Stimulated activated naive CD8-positive, alpha-beta T cell treated with anti-CD3 and anti-CD28 coated beads, Interleukin-15, Interleukin-2, amounts not matched to agents 100 ng/mL and 50 ng/mL, for 24 hours (primary cell): Measurements from ENCODE around the gene TMEM237.
A peak's percentile ranks its signal among the peaks of the same experiment; 100 is the strongest.

ENCODE experiments used
- H3K27ac Mint-ChIP-seq: one replicate; pipeline ENCODE4 v1.8.0; 2021; ENCODE audit warnings: mild to moderate bottlenecking, mixed read lengths
- H3K27me3 Mint-ChIP-seq: one replicate; pipeline ENCODE4 v1.8.0; 2021; ENCODE audit warnings: mixed read lengths
- H3K36me3 Mint-ChIP-seq: one replicate; pipeline ENCODE4 v1.8.0; 2021; ENCODE audit warnings: low read depth, mixed read lengths
- H3K4me1 Mint-ChIP-seq: one replicate; pipeline ENCODE4 v1.8.0; 2021; ENCODE audit warnings: low read depth, mixed read lengths
- H3K4me3 Mint-ChIP-seq: one replicate; pipeline ENCODE4 v1.8.0; 2021; ENCODE audit warnings: mild to moderate bottlenecking, mixed read lengths
- H3K9me3 Mint-ChIP-seq: one replicate; pipeline ENCODE4 v1.8.0; 2021; ENCODE audit warnings: mixed read lengths

TMEM237 gene

GRCh38 chr2:201621293-201621999 is 21.9 kb downstream of the TMEM237 start:
- Mint-ChIP-seq H3K4me3 (no peak overlapping the region), H3K27me3 (no peaks in the 10 kb centered on the region), H3K27ac (no peak overlapping the region), H3K4me1 (no peaks in the 10 kb centered on the region), H3K36me3 (peaks cover 3% of the 10 kb centered on the region), H3K9me3 (no peaks in the 10 kb centered on the region)

GRCh38 chr2:201618744-201619662 is 24.3 kb downstream of the TMEM237 start:
- no peaks in the 10 kb centered on the region for H3K27me3 Mint-ChIP-seq
- no peaks in the 10 kb centered on the region for H3K36me3 Mint-ChIP-seq
- H3K9me3 Mint-ChIP-seq: no peaks in the 10 kb centered on the region
- no peak overlapping the region for H3K4me3 Mint-ChIP-seq
- no peak overlapping the region for H3K27ac Mint-ChIP-seq
- no peaks in the 10 kb centered on the region for H3K4me1 Mint-ChIP-seq

GRCh38 chr2:201608021-201608420 is 35.3 kb downstream of the TMEM237 start:
- Mint-ChIP-seq H3K4me3 (no peak overlapping the region), H3K4me1 (no peaks in the 10 kb centered on the region), H3K27ac (no peak overlapping the region), H3K9me3 (peaks cover 7% of the 10 kb centered on the region), H3K36me3 (no peaks in the 10 kb centered on the region), H3K27me3 (peaks cover 18% of the 10 kb centered on the region)

DNA sequence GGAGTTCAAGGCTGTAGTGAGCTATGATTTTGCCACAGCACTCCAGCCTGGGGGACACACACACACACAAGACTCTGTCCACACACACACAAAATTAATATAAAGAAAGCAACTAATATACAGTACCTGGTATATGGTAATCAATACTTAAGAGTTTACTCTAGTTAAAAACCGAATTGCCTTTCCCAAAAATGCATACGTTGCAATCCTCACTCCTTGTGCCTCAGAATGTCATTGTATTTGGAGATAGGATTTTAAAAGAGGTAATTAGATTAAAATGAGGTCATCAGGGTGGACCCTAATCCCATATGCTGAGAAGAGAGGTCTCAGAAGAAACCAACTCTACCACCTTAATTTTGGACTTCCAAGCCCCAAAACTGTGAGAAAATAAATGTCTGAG is 35.7 kb downstream of the TMEM237 start:
- no peaks in the 10 kb centered on the region for H3K36me3 Mint-ChIP-seq
- no peak overlapping the region for H3K27ac Mint-ChIP-seq
- peaks cover 18% of the 10 kb centered on the region for H3K27me3 Mint-ChIP-seq

DNA sequence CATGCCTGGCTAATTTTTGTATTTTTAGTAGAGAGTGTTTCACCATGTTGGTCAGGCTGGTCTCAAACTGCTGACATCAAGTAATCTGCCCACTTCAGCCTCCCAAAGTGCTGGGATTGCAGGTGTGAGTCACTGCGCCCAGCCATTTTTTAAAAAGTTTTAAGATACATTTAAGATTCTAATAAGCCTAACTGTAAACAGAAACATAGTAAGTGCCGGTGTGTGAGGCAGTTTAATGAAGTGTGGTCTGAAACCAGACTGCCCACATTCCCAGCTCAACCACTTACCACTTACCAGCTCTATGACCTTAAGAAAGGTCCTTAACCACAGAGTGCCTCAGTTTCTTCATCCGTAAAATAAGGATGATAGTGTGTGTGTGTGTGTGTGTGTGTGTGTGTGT is 42.4 kb downstream of the TMEM237 start:
- H3K27me3 Mint-ChIP-seq: peaks cover 12% of the 10 kb centered on the region

More for the DNA sequence above, 35.7 kb downstream of the TMEM237 start:
- H3K9me3 Mint-ChIP-seq: peaks cover 7% of the 10 kb centered on the region
- no peak overlapping the region for H3K4me3 Mint-ChIP-seq
- no peaks in the 10 kb centered on the region for H3K4me1 Mint-ChIP-seq

GRCh38 chr2:201597397-201597796 is 45.9 kb downstream of the TMEM237 start:
- peaks cover 8% of the 10 kb centered on the region for H3K9me3 Mint-ChIP-seq
- H3K4me3 Mint-ChIP-seq: no peak overlapping the region
- H3K36me3 Mint-ChIP-seq: no peaks in the 10 kb centered on the region
- H3K27ac Mint-ChIP-seq: no peak overlapping the region
- no peaks in the 10 kb centered on the region for H3K4me1 Mint-ChIP-seq
- H3K27me3 Mint-ChIP-seq: peaks cover 3% of the 10 kb centered on the region

More for the DNA sequence above, 42.4 kb downstream of the TMEM237 start:
- Mint-ChIP-seq H3K36me3 (no peaks in the 10 kb centered on the region), H3K4me1 (no peaks in the 10 kb centered on the region), H3K9me3 (peaks cover 6% of the 10 kb centered on the region), H3K27ac (no peak overlapping the region), H3K4me3 (no peak overlapping the region)

GRCh38 chr2:201580486-201580885 is 62.8 kb downstream of the TMEM237 start:
- H3K9me3 Mint-ChIP-seq: no peaks in the 10 kb centered on the region

GRCh38 chr2:201579536-201579935 is 63.8 kb downstream of the TMEM237 start:
- peaks cover 12% of the 10 kb centered on the region for H3K27me3 Mint-ChIP-seq
- H3K36me3 Mint-ChIP-seq: no peaks in the 10 kb centered on the region
- H3K9me3 Mint-ChIP-seq: no peaks in the 10 kb centered on the region
- no peak overlapping the region for H3K4me3 Mint-ChIP-seq
- H3K4me1 Mint-ChIP-seq: peaks cover 4% of the 10 kb centered on the region
- no peak overlapping the region for H3K27ac Mint-ChIP-seq

More at GRCh38 chr2:201580486-201580885, 62.8 kb downstream of the TMEM237 start:
- no peak overlapping the region for H3K4me3 Mint-ChIP-seq
- no peaks in the 10 kb centered on the region for H3K36me3 Mint-ChIP-seq
- H3K27me3 Mint-ChIP-seq: peaks cover 16% of the 10 kb centered on the region
- H3K27ac Mint-ChIP-seq: no peak overlapping the region
- no peaks in the 10 kb centered on the region for H3K4me1 Mint-ChIP-seq

DNA sequence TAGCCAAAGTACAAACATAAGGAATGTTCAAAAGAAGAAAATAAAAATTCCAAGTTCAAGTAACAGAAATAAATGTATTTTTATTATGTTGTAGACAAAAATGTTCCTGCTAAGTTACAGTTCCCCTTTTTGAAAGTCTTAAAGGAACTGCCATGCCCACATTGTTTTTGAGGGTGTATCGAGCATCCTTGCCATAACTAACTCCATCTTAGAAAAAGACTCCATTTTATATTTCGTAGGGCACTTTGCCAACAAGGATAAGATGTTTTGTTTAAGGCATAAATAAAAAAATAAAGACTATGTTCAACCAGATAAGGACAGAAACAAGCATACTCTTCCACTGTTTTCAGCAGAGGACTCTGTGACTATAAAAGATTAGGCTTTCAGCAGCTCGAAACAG is 67.3 kb downstream of the TMEM237 start:
- Mint-ChIP-seq H3K36me3 (no peaks in the 10 kb centered on the region), H3K4me3 (no peak overlapping the region), H3K27me3 (no peaks in the 10 kb centered on the region)

DNA sequence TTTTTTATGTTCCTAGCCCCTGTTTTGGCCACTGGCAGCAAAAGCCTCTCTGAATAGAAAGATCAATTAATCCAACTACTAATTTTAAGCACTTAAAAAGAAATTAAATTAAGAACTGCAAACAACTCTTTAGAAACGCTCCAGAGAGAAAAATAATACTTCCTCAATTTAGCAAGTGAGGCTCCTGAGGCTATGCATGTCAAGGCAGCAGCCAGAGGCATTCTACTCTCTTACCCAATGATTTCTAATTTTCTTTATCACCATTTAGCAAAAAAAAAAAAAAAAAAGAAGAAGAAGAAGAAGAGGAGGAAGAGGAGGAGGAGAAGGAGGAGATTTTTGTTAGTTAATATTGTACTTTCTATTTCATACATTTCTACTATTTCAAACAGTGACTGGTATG is 68.5 kb downstream of the TMEM237 start:
- no peaks in the 10 kb centered on the region for H3K36me3 Mint-ChIP-seq
- H3K27ac Mint-ChIP-seq: no peak overlapping the region
- no peaks in the 10 kb centered on the region for H3K9me3 Mint-ChIP-seq
- H3K27me3 Mint-ChIP-seq: no peaks in the 10 kb centered on the region
- H3K4me3 Mint-ChIP-seq: no peak overlapping the region
- peaks cover 11% of the 10 kb centered on the region for H3K4me1 Mint-ChIP-seq

More for the DNA sequence above, 67.3 kb downstream of the TMEM237 start:
- Mint-ChIP-seq H3K4me1 (peaks cover 11% of the 10 kb centered on the region), H3K27ac (no peak overlapping the region), H3K9me3 (no peaks in the 10 kb centered on the region)

DNA sequence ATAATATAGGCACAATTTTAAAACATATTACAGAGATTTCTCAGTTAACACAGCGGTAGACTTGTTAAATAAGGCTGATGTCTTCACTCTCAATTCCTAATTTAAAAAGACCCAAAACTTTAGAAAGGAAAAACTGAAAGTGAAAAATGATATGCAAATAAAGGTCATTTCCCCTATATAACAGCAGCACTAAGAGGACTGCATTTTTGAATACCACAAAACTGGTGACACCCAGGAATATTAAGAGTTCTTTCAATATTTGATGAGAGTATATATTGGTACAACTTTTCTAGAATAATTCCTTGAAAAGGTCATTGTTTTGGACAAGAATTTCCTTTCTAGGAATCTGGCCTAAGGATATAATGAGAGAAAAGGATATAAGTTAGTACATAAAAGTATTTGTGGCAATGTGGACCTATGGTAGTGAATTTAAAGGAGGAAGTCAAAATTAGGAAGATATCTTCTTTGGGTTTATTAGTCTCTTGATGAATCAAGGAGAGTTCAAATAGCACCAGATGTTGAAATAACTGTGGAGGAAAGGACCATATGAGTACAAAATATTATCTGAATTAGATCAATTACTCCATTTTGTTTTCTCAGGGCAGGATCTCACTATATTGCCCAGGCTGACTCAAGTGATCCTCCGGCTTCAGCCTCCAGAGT is 70.3 kb downstream of the TMEM237 start:
- H3K4me3 Mint-ChIP-seq: no peak overlapping the region
- H3K4me1 Mint-ChIP-seq: peaks cover 11% of the 10 kb centered on the region
- no peaks in the 10 kb centered on the region for H3K9me3 Mint-ChIP-seq
- H3K36me3 Mint-ChIP-seq: no peaks in the 10 kb centered on the region
- peak overlapping the region; percentile 16 for H3K27ac Mint-ChIP-seq
- no peaks in the 10 kb centered on the region for H3K27me3 Mint-ChIP-seq
